ENCODE results near the gene ZNF766. TPM values are rescaled to one million over a fixed set of nuclear protein-coding genes. Genes with fewer than 3 reads are reported as not detected.

ZNF766 gene
- total and polyA plus RNA-seq, 2 of the 8 experiments (the other 6 are each of a cell fraction or from before 2014, with no cell fraction given) = 8.3 to 31.9 TPM

GRCh38 chr19:52269338-52270261 is at the start of gene ZNF766 (continued):
- peak; percentile 91; the same call in 1 of the 2 replicates for TF ChIP-seq SP1 (IDR thresholded peaks at IDR 0.05; ENCODE audit: low read depth, low read length)
- peak; percentile 98 for TF ChIP-seq CEBPB (IDR thresholded peaks at IDR 0.05; ENCODE audit: low read depth, low read length)
- peak; percentile 63 for TF ChIP-seq YY1 (IDR thresholded peaks at IDR 0.05; ENCODE audit: low read depth, low read length)
- TF ChIP-seq POLR2AphosphoS5 (IDR thresholded peaks at IDR 0.05; ENCODE audit: low read depth, low read length) = peak; percentile 82
- no peak for TF ChIP-seq NANOG (IDR thresholded peaks at IDR 0.05; ENCODE audit: insufficient read depth, low read depth, low read length, poor library complexity, severe bottlenecking)
- peak; percentile 71 for TF ChIP-seq MAX (IDR thresholded peaks at IDR 0.05)
- TF ChIP-seq ASH2L (IDR thresholded peaks at IDR 0.05; ENCODE audit: low read length) = peak; percentile 93
- TF ChIP-seq KDM4A (IDR thresholded peaks at IDR 0.05; ENCODE audit: low read depth, low read length, severe bottlenecking) = peak; percentile 30
- TF ChIP-seq CHD1 (IDR thresholded peaks at IDR 0.05; ENCODE audit: low read depth, low read length) = no peak
- peak; percentile 75 to 85; a peak in 2 of 4 replicates for TF ChIP-seq SIN3A (conservative IDR thresholded peaks at IDR 0.05 in 1 of 2, IDR thresholded peaks at IDR 0.05 in 1 of 2; ENCODE audit: low read depth in 1 of 2, low read length in 2 of 2)
- TF ChIP-seq RAD21 (IDR thresholded peaks at IDR 0.05 in 1 of 2, conservative IDR thresholded peaks at IDR 0.05 in 1 of 2; ENCODE audit: low read depth in 2 of 2, low read length in 2 of 2) = no peak
- 0 out of 4 replicates have a peak, but pooled peaks of 1 of the 2 experiments have one; percentile 66 for TF ChIP-seq HDAC2 (IDR thresholded peaks at IDR 0.05; ENCODE audit: borderline replicate concordance in 1 of 2, low read depth in 2 of 2, low read length in 2 of 2)
- TF ChIP-seq POLR2A (IDR thresholded peaks at IDR 0.05; ENCODE audit: control extremely low read depth in 1 of 2, low read depth in 2 of 2, low read length in 2 of 2) = peak; percentile 89 to 95
- TF ChIP-seq CREB1 (IDR thresholded peaks at IDR 0.05) = peak; percentile 80

Data from H1 (cell line).